ENCODE measurements around the gene CLIC4. TPM values are rescaled to one million over a fixed set of nuclear protein-coding genes. Genes with fewer than 3 reads are reported as not detected.

The CLIC4 gene
- total RNA-seq, 2 donors from 2014 or later: 740 to 777 TPM

DNA sequence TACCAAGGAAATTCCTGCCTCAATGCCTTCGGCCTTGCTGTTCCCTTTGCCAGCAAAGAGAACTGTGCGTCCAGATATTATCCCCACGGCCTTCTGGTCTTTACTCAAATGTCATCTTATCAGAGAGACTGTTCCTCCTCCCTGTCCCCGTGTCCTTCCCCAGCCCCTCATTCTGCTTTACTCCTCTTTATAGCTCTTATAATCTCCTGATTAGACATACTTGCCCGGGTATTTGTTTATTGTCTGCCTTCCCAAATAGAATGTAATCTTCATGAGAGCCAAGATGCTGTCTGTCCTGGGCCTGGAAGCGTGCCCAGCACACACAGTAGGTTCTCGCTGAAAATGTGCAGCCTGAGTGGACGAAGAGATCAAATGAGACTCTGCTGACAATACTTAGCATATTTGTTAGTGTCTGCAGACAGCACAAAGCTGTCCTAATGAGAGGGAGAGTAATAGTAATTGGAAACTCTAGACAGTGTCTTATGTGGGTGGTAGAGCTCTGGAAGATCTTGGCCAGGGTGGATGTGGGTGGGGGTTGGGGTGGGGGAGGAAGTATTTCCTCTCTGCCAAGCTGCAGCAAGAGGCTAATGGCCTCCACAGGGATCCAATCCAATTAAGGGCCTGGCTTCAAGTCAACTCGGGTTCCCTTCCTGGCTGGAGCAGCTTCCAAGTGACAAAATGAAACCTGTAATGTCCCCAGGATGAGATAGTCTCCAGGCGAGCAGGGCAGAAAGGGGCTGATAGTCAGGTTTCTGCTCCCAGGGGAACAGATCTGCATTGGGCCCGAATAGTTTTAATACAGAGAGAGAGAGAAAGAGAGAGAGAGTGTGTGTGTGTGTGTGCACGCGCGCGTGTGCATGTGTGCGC is 9.5 kb upstream of the CLIC4 start:
- peak overlapping the region; percentile 44 for H3K4me3 ChIP-seq
- no peaks in the 10 kb centered on the region for H3K36me3 ChIP-seq
- peak; percentile 46 for ATAC-seq (ENCODE audit: insufficient number of reproducible peaks, low FRiP score, low read depth)
- TF ChIP-seq CTCF (IDR thresholded peaks at IDR 0.05): no peak
- DNase-seq (ENCODE audit: low spot score): no peak
- H3K27ac ChIP-seq: peak overlapping the region; percentile 31 to 38
- no peaks in the 10 kb centered on the region for H3K27me3 ChIP-seq (replicated peaks; ENCODE audit: insufficient read depth)
- no peaks in the 10 kb centered on the region for H3K9me3 ChIP-seq
- H3K4me1 ChIP-seq (ENCODE audit: control insufficient read depth in 1 of 2, low read depth in 2 of 2): peaks cover 0 to 22% of the 10 kb centered on the region in 2 donors

GRCh38 chr1:24737368-24738117 is 7.7 kb upstream of the CLIC4 start:
- H3K4me1 ChIP-seq (ENCODE audit: control insufficient read depth in 1 of 2, low read depth in 2 of 2): peaks cover 0 to 18% of the 10 kb centered on the region in 2 donors
- no peaks in the 10 kb centered on the region for H3K36me3 ChIP-seq
- ATAC-seq (ENCODE audit: insufficient number of reproducible peaks, low FRiP score, low read depth): no peak
- no peak for DNase-seq (ENCODE audit: low spot score)
- TF ChIP-seq CTCF (IDR thresholded peaks at IDR 0.05): no peak
- H3K27me3 ChIP-seq (replicated peaks; ENCODE audit: insufficient read depth): no peaks in the 10 kb centered on the region
- no peaks in the 10 kb centered on the region for H3K9me3 ChIP-seq
- no peak overlapping the region for H3K27ac ChIP-seq
- no peak overlapping the region for H3K4me3 ChIP-seq

- ATAC-seq (ENCODE audit: insufficient number of reproducible peaks, low FRiP score, low read depth) (no peak), DNase-seq (ENCODE audit: low spot score) (no peak)
- H3K27ac ChIP-seq: no peak overlapping the region
- no peaks in the 10 kb centered on the region for H3K9me3 ChIP-seq
- H3K36me3 ChIP-seq: no peaks in the 10 kb centered on the region
- no peak overlapping the region for H3K4me3 ChIP-seq
- H3K4me1 ChIP-seq (ENCODE audit: control insufficient read depth in 1 of 2, low read depth in 2 of 2): peaks cover 5 to 32% of the 10 kb centered on the region in 2 donors
- no peak for TF ChIP-seq CTCF (IDR thresholded peaks at IDR 0.05)
- no peaks in the 10 kb centered on the region for H3K27me3 ChIP-seq (replicated peaks; ENCODE audit: insufficient read depth)
These were observed 6.0 kb upstream of the CLIC4 start for GRCh38 chr1:24739241-24739640.

- Histone ChIP-seq H3K27ac (no peak overlapping the region), H3K4me1 (ENCODE audit: control insufficient read depth in 1 of 2, low read depth in 2 of 2) (peaks cover 6 to 16% of the 10 kb centered on the region in 2 donors), H3K4me3 (no peak overlapping the region), H3K36me3 (no peaks in the 10 kb centered on the region), H3K27me3 (replicated peaks; ENCODE audit: insufficient read depth) (no peaks in the 10 kb centered on the region), H3K9me3 (no peaks in the 10 kb centered on the region)
- ATAC-seq (ENCODE audit: insufficient number of reproducible peaks, low FRiP score, low read depth) (no peak), DNase-seq (ENCODE audit: low spot score) (no peak)
- TF ChIP-seq CTCF (IDR thresholded peaks at IDR 0.05): no peak
These were observed 2.9 kb upstream of the CLIC4 start for GRCh38 chr1:24742090-24742938.

Data from thoracic aorta (tissue), 2 donors.